NCI-H446 (cell line): ENCODE results near the gene CYTH3.
"Not testable (repeated sequence)": the region's sequence is repeated elsewhere in the genome, so short reads cannot be mapped to it uniquely, and the experiment has no call there.

Experiments used
- DNase-seq, 2 experiments: peaks; one replicate each; lab custom pipeline; 2025; lab: John Stamatoyannopoulos, UW

CYTH3 gene

DNA sequence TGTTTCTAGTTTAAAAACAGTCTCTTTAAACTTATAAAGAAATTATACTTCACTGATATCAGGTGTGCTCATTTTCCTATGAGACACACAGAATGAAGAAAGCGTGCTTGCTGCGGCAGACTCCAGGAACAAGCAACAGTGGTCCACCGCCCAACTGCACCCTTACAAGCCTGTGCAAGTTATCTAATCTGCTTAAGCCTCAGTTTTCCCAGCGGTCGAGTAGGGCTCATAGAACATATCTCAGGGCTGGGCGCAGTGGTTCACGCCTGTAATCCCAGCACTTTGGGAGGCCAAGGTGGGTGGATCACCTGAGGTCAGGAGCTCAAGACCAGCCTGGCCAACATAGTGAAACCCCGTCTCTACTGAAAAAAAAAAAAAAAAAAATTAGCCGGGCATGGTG, 43.1 kb downstream of the CYTH3 start:
- not testable (repeated sequence) for DNase-seq

GRCh38 chr7:6228361-6229229, 43.8 kb downstream of the CYTH3 start:
- no peak for DNase-seq

DNA sequence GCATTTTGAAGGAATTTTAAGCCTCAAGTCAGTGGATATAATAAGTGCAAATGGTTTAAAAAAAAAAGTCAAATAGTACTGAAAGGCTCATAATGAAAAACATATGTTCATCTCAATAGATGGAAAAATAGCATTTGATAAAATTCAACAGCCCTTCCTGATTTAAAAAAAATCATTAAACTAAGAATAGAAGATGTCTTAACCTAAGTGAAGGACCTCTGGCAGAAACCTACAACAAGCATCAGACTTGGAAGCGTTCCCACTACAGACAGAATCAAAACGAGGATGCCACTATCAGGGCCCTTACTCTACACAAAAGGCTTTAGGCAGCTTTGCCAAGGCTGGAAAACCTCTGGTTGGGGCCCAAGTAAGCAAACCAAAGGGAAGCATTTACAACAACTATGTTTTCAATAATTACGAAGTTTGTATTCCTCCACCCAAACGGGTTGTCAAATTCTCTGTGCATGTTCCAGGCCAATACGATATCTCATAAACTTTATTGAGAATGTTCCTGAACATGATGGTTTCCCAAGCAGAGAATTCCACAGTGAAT, 45.1 kb downstream of the CYTH3 start:
- peak in 1 of 2 experiments; percentile 72 for DNase-seq

- DNase-seq: no peak
Observed at GRCh38 chr7:6226194-6226799, 46.1 kb downstream of the CYTH3 start.

DNA sequence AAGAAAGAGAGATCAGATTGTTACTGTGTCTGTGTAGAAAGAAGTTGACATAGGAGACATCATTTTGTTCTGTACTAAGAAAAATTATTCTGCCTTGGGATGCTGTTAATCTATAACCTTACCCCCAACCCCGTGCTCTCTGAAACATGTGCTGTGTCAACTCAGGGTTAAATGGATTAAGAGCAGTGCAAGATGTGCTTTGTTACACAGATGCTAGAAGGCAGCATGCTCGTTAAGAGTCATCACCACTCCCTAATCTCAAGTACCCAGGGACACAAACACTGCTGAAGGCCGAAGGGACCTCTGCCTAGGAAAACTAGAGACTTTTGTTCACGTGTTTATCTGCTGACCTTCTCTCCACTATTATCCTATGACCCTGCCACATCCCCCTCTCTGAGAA, 49.0 kb downstream of the CYTH3 start:
- DNase-seq: not testable (repeated sequence)

- not testable (repeated sequence) for DNase-seq
Observed at GRCh38 chr7:6223010-6223409, 49.4 kb downstream of the CYTH3 start.

DNA sequence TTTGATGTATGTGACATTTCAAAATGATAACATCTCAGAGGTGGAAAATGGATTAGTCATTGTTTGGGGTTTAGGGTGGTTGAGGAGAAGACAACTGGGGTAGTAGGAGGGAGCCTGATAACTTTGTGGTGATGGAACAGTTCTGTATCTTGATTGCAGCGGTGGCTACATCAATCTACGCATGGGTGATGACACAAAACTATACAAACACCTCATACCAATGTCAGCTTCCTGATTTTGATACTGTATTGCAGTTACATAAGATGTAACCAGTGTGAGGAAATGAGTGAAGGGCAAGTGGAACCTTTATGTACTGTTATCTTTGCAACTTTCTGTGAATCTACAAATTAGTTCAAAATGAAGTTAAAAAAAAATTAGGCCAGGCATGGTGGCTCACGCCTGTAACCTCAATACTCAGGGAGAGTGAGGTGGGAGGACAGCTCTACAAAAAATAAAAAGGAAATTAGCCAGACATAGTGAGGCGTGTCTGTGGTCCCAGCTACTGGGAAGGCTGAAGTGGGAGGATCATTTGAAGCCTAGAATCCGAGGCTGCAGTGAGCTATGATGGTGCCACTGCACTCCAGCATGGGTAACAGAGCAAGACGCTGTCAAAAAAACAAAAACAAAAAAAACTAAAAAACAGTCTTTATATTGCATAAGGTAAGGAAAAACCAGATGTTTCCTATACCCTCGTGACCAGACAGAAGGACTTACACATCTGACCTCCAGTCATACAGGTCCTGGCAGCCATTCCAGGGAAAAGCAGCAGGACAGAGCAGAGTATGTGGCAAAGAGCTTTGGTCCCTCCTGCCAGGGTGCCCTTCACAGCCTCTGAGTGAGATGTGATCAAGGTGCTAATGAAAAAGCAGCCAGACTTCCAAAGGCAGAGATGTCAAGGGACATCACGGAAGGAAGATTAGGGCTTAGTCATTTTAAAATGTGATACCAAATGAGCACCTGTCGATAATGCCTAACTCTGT, 50.8 kb downstream of the CYTH3 start:
- no peak for DNase-seq

DNA sequence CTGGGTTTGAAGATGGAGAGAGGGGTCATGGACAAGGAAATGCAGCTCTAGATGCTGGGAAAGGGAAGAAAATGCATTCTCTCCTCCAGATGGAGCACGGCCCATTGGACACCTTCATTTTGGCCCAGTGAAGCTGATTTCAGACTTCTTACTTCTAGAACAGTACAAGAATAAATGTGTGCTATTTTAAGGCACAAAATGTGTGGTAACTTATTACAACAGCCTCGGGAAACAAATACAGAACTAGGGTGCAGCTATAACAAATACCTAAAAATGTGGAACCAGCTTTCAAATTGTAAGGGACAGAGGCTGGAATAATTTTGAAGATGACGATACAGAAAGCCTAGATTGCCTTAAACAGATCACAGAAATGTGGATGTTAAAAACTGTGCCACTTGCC, 54.1 kb downstream of the CYTH3 start:
- DNase-seq: no peak

- no peak for DNase-seq
Observed at GRCh38 chr7:6212008-6212407, 60.4 kb downstream of the CYTH3 start.

DNA sequence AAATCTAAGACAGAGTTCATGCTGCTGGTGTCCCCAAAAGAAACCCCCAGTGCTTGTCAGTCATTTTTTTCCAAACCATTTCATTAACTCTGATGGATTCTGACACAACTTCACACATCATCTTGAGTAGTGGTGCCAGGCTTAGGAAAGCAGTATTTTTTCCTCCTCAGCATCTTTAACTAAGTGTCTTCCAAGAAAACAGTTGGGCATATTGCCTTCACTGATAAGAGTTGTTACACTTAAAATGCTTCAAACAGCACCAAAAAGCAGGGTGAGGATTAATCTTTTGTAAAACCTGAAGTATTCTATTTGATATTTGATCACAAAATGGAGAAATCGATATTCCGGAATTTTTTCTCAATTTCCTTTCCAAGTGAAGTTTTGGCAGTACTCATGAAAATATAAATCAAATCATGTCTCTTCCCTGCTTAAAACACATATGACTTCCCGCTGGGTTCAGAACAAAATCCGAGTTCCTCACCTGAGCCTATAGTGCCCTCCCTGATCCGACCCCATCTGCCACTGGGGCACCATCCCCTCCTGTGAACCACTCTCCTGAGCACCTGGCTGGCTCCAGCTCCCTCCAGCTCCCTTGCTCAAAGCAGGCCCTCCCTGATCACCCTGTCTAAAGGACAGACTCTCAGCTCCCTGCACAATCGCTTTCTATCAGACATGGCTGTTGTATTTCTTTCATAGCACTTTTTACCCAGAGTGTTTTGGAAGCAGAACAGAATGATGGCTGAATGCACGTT, 61.6 kb downstream of the CYTH3 start:
- DNase-seq: no peak

DNA sequence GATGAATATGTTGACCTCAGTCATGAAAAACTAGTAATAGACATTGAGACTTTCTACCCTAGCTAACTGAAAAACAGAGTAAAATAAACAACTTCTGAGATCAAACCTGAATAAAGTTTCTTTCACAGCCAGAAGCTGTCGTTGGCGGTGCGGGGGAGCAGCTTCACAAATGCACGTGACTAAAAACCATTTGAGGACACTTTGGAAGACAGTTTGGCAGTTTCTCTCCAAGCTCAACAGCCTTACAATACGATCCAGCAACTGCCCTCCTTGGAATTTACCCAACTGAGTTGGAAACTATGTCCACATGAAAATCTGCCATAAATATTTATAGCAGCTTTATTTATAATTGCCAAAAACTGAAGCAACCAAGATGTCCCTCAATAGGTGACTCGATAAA, 63.1 kb downstream of the CYTH3 start:
- DNase-seq: peak in 1 of 2 experiments; percentile 61

GRCh38 chr7:6208573-6209328, 63.7 kb downstream of the CYTH3 start:
- DNase-seq: no peak

- no peak for DNase-seq
Observed at GRCh38 chr7:6205971-6206660, 66.3 kb downstream of the CYTH3 start.

GRCh38 chr7:6203381-6203780, 69.0 kb downstream of the CYTH3 start:
- no peak for DNase-seq

- DNase-seq: no peak
Observed at GRCh38 chr7:6202117-6202516, 70.3 kb downstream of the CYTH3 start.

- no peak for DNase-seq
Observed at GRCh38 chr7:6200971-6201370, 71.5 kb downstream of the CYTH3 start.

- DNase-seq: no peak
Observed at GRCh38 chr7:6198689-6199595, 73.5 kb downstream of the CYTH3 start.

DNA sequence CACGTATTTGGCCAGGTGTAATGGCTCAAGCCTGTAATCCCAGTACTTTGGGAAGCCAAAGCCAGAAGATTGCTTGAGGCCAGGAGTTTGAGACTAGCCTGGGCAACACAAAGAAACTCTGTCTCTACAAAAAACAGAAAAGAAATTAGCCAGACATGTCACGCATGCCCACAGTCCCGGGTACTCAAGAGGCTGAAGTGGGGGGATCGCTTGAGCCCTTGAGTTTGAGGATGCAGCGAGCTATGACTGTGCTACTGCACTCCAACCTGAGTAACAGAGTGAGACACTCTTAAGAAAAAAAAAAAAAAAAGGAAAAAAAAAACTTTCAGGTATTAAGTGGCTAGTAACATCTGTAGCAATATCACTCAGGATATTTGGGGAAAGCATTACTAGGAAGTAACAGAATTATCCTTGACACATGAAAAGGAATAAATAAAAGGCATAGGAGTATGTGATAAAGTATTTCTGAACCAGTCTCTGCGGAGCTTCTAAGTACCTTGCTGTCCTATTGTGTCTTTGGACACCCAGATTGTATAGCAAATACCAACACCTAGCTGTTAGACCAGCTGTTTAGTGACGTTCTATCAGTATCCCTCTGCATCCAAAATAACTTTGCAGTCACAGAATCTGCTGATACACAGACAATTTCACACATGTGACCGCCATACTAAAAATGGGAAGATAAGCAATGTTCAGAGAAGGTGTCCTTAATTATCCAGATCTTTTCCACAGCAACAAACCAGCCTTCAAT, 74.4 kb downstream of the CYTH3 start:
- DNase-seq: no peak
